Measurements from ENCODE around the gene SQSTM1. TPM values are rescaled to one million over a fixed set of nuclear protein-coding genes. Genes with fewer than 3 reads are reported as not detected.

SQSTM1 gene
- total and polyA plus RNA-seq, 9 of the 15 experiments (the other 6 are each of a cell fraction or from before 2014, with no cell fraction given): 5.6 to 148 (median 64.0) TPM

- peak; percentile 94 for TF ChIP-seq BACH1 (tag; IDR thresholded peaks at IDR 0.05)
- no peak for TF ChIP-seq BRCA1 (IDR thresholded peaks at IDR 0.05)
- TF ChIP-seq BRCA1 (CRISPR knock-in tag; IDR thresholded peaks at IDR 0.05): peak; percentile 95
These were observed at the start of gene SQSTM1 (continued) for GRCh38 chr5:179820483-179821297.

DNA sequence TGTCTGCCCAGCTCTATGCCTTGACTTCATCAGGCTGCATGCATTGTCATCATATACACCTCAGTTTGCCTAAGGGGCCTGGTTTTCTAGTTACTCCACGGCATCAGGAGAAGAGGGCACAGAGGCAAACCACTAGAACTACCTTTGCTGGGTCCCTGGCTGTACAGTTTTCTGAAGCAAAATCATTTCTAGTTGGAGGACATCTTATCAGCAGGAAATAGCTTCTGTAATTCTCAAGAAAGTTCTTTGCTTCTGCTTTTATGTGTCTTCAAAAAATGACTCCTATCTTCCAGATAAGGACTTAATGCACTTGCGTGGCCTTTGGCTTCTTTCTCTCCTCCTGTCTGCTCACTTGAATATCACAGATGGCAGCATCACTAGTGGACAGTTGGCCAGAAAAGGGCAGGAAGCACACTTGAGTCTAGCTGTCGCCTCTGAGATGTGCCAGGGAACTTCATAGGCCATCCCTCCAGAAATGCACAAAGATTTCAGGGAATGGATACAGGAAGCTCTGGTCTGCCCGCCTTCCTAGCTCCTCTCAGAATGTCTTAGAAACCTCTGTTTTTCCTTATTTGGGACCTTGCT lies 49.3 kb upstream of the SQSTM1 start:
- no peak for TF ChIP-seq SLC30A9 (CRISPR knock-in tag; IDR thresholded peaks at IDR 0.05)
- TF ChIP-seq MYNN (IDR thresholded peaks at IDR 0.05): no peak
- no peak for TF ChIP-seq MYNN (CRISPR knock-in tag; IDR thresholded peaks at IDR 0.05)
- no peak for TF ChIP-seq ESRRB (CRISPR knock-in tag; IDR thresholded peaks at IDR 0.05; ENCODE audit: borderline replicate concordance)
- peaks cover 7% of the 10 kb centered on the region for H3K9me1 ChIP-seq (ENCODE audit: control insufficient read depth, insufficient read depth, low read length)
- intact Hi-C loops (cut with micrococcal nuclease) (no loop called here), in situ Hi-C loops (cut with MboI) (no loop called here)
- FAIRE-seq (no peak), DNase-seq (ENCODE audit: extremely low read depth in 1 of 4, low spot score in 3 of 4) (no peak), ATAC-seq (no peak)
- no peak overlapping the region for H3K4me3 ChIP-seq
- no peak overlapping the region for H3K27ac ChIP-seq (ENCODE audit: extremely low read depth, low read depth, low read length)
- H4K20me1 ChIP-seq (replicated peaks; ENCODE audit: control insufficient read depth, insufficient read depth, low read length): peaks cover 6% of the 10 kb centered on the region
- WGBS (ENCODE audit: insufficient coverage, low coverage, missing lambda C conversion rate): 86% methylated on average over 4 of the region's 4 CpGs
- no peaks in the 10 kb centered on the region for H3K27me3 ChIP-seq (ENCODE audit: control insufficient read depth in 2 of 2, insufficient read depth in 2 of 2, low read length in 2 of 2)
- no peak overlapping the region for H3K4me2 ChIP-seq (ENCODE audit: insufficient read depth, low read length)
- H3K9me3 ChIP-seq (replicated peaks; ENCODE audit: control insufficient read depth, insufficient read depth, low read depth, low read length): no peaks in the 10 kb centered on the region
- H3K36me3 ChIP-seq (ENCODE audit: control insufficient read depth, insufficient read depth, low read length): peaks cover 96% of the 10 kb centered on the region
- no peak overlapping the region for H2AFZ ChIP-seq (ENCODE audit: low read depth, low read length)
- no peak overlapping the region for H3K9ac ChIP-seq (ENCODE audit: insufficient read depth in 1 of 2, low read depth in 2 of 2, low read length in 2 of 2)
- no TSS peak for BruUV-seq (replicated peaks)
- ChIA-PET POLR2A (interaction anchor here (0.6 to 1.2 kb wide), 3 partner anchors 8 to 1032 kb away, joined by 3 to 6 read pairs (median 4); partner anchors contain the start of gene MAML1), CTCF (ENCODE audit: low intra/inter-chr PET ratio) (no interaction called here)
- H3K4me1 ChIP-seq (replicated peaks in 1 of 2; ENCODE audit: control insufficient read depth in 2 of 2, insufficient read depth in 2 of 2, low read length in 2 of 2): peaks cover 5 to 14% of the 10 kb centered on the region in 2 experiments
- H3K79me2 ChIP-seq (ENCODE audit: control insufficient read depth, insufficient read depth, low read length): peaks cover 21% of the 10 kb centered on the region

Data from K562 (cell line).